Caco-2 (cell line): ENCODE measurements around the gene COP1. TPM values are rescaled to one million over a fixed set of nuclear protein-coding genes. Genes with fewer than 3 reads are reported as not detected.
A peak's percentile ranks its signal among the peaks of the same experiment; 100 is the strongest.

Experiments
- BruUV-seq: library from RNA; stranded (reverse); fragments of 400-500 nt; replicated peaks from 2 replicates; lab custom pipeline; 2021; lab: Mats Ljungman, UMichigan
- CTCF ChIA-PET: fragments of 300-600 bp; sonication (Branson Sonifier 250); formaldehyde crosslinking; loops from one replicate; lab custom pipeline; 2022; ENCODE audit warnings: antibody characterized with exemption; lab: Charles Lee
- POLR2A ChIA-PET: fragments of 300-600 bp; sonication (Branson Sonifier 250); formaldehyde crosslinking; loops from one replicate; lab custom pipeline; 2022; ENCODE audit warnings: antibody characterized with exemption; lab: Charles Lee
- DNase-seq, 2 experiments: peaks; one replicate each; pipeline versions ENCODE4 v3.0.0 to v3.0.0-alpha.2; 2020 to 2022
- H3K27me3 ChIP-seq: replicated peaks from 2 replicates; pipeline ENCODE4 v1.6.0; 2011; ENCODE audit warnings: low read length; ENCODE audit not compliant: control insufficient read depth, insufficient read depth
- H3K36me3 ChIP-seq: 2 replicates; pipeline ENCODE4 v1.5.1; 2011; ENCODE audit warnings: low read length; ENCODE audit not compliant: control insufficient read depth, insufficient read depth
- H3K4me1 ChIP-seq: fragments of 250-450 bp; sonication (Bioruptor Pico); 2 replicates; pipeline ENCODE4 v1.5.1; 2020; ENCODE audit warnings: mild to moderate bottlenecking
- H3K4me3 ChIP-seq: 2 replicates; pipeline ENCODE4 v1.5.1; 2011; ENCODE audit warnings: low read depth, mild to moderate bottlenecking, control low read depth, low read length
- H3K9me3 ChIP-seq: fragments of 250-450 bp; sonication (Bioruptor Pico); 2 replicates; pipeline ENCODE4 v1.5.1; 2020; ENCODE audit warnings: mild to moderate bottlenecking, moderate library complexity
- H3K27ac Mint-ChIP-seq: one replicate; pipeline ENCODE4 v1.8.0; 2022; ENCODE audit warnings: mixed read lengths; ENCODE audit not compliant: unreplicated experiment
- H3K27me3 Mint-ChIP-seq: one replicate; pipeline ENCODE4 v1.8.0; 2022; ENCODE audit warnings: mixed read lengths; ENCODE audit not compliant: insufficient read depth, unreplicated experiment
- H3K36me3 Mint-ChIP-seq: one replicate; pipeline ENCODE4 v1.8.0; 2022; ENCODE audit warnings: mild to moderate bottlenecking, mixed read lengths; ENCODE audit not compliant: insufficient read depth, unreplicated experiment
- H3K4me1 Mint-ChIP-seq: one replicate; pipeline ENCODE4 v1.8.0; 2022; ENCODE audit warnings: low read depth, mixed read lengths; ENCODE audit not compliant: unreplicated experiment
- H3K4me3 Mint-ChIP-seq: one replicate; pipeline ENCODE4 v1.8.0; 2022; ENCODE audit warnings: mild to moderate bottlenecking, moderate library complexity, mixed read lengths; ENCODE audit not compliant: unreplicated experiment
- H3K9me3 Mint-ChIP-seq: one replicate; pipeline ENCODE4 v1.8.0; 2022; ENCODE audit warnings: mixed read lengths; ENCODE audit not compliant: unreplicated experiment
- intact Hi-C: fragments of 100-400 bp; cut with micrococcal nuclease; formaldehyde crosslinking; loops from one replicate; pipeline ENCODE4 v1.10.0; 2022; ENCODE audit not compliant: unreplicated experiment
- total RNA-seq: library from RNA; stranded (reverse); gene quantifications from 2 replicates; pipeline ENCODE4 v1.2.3, GENCODE V29; 2022
- TF ChIP-seq, protein P1 (sequence below), 2 experiments: fragments of 200-600 bp in 1 of 2; IDR thresholded peaks; 1 replicate in 1 of 2; 2 replicates in 1 of 2; pipeline versions ENCODE4 v1.5.1 to v1.8.0; 2011 to 2022; ENCODE audit warnings: antibody characterized with exemption in 1 of 2, control low read depth in 1 of 2, inconsistent platforms in 1 of 2, low read depth in 1 of 2, low read length in 1 of 2, mild to moderate bottlenecking in 1 of 2, moderate library complexity in 1 of 2; ENCODE audit not compliant: insufficient read depth in 1 of 2, severe bottlenecking in 1 of 2, unreplicated experiment in 1 of 2

The COP1 gene
- total RNA-seq, 1 experiment from 2014 or later: 46.9 TPM

DNA sequence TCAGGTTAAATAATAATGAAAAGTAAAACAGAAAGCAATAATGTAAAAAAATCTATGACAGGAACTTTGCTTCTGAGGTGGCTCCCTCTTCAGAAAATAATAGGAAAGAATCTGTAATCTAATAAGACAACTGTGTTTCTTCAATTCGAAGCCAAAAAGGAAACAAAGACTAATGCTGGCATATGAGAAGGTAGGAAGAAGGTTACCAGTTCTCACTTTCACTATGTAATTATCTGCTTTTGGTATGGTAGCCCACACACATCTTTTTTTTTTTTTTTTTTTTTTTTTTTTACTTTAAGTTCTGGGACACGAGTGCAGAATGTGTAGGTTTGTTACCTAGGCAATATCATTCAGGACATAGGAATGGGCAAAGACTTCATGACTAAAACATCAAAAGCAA, 47.1 kb downstream of the COP1 start:
- DNase-seq: no peak
- no peak overlapping the region for H3K27ac Mint-ChIP-seq
- H3K36me3 Mint-ChIP-seq: peaks cover 30% of the 10 kb centered on the region
- H3K9me3 ChIP-seq: peaks cover 14% of the 10 kb centered on the region
- ChIA-PET CTCF (no interaction called here), POLR2A (no interaction called here)
- no peak overlapping the region for H3K4me3 ChIP-seq
- no TSS peak for BruUV-seq
- H3K27me3 Mint-ChIP-seq: no peaks in the 10 kb centered on the region
- H3K9me3 Mint-ChIP-seq: peaks cover 32% of the 10 kb centered on the region
- intact Hi-C loops: no loop called here
- TF ChIP-seq, protein P1, sequence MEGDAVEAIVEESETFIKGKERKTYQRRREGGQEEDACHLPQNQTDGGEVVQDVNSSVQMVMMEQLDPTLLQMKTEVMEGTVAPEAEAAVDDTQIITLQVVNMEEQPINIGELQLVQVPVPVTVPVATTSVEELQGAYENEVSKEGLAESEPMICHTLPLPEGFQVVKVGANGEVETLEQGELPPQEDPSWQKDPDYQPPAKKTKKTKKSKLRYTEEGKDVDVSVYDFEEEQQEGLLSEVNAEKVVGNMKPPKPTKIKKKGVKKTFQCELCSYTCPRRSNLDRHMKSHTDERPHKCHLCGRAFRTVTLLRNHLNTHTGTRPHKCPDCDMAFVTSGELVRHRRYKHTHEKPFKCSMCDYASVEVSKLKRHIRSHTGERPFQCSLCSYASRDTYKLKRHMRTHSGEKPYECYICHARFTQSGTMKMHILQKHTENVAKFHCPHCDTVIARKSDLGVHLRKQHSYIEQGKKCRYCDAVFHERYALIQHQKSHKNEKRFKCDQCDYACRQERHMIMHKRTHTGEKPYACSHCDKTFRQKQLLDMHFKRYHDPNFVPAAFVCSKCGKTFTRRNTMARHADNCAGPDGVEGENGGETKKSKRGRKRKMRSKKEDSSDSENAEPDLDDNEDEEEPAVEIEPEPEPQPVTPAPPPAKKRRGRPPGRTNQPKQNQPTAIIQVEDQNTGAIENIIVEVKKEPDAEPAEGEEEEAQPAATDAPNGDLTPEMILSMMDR (IDR thresholded peaks at IDR 0.05; ENCODE audit: insufficient read depth in 1 of 2, low read depth in 1 of 2, low read length in 1 of 2, severe bottlenecking in 1 of 2, unreplicated experiment in 1 of 2): no peak
- no peaks in the 10 kb centered on the region for H3K4me1 ChIP-seq
- H3K4me1 Mint-ChIP-seq: peaks cover 7% of the 10 kb centered on the region
- no peak overlapping the region for H3K4me3 Mint-ChIP-seq
- no peaks in the 10 kb centered on the region for H3K36me3 ChIP-seq
- H3K27me3 ChIP-seq: no peaks in the 10 kb centered on the region

DNA sequence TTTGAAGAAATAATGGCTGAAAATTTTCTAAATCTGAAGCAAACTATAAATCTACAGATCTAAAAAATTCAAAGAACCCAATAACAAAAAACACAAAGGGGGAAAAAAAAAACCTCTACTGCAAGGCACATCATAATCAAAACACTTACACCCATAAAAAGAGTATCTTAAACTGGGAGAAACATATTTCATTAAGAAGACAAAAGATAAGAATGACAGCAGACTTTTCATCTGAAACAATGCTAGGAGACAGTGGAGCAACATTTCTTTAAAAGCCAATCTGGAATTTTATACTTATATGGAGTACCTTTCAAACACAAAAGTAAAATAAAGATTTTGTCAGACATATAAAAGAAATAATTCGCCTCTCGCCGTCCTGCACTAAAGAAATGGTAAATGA, 49.1 kb downstream of the COP1 start:
- H3K9me3 ChIP-seq: peaks cover 14% of the 10 kb centered on the region
- H3K27me3 ChIP-seq: no peaks in the 10 kb centered on the region
- TF ChIP-seq, protein P1 (IDR thresholded peaks at IDR 0.05; ENCODE audit: insufficient read depth in 1 of 2, low read depth in 1 of 2, low read length in 1 of 2, severe bottlenecking in 1 of 2, unreplicated experiment in 1 of 2): no peak
- CTCF ChIA-PET: no interaction called here
- Mint-ChIP-seq H3K9me3 (peaks cover 32% of the 10 kb centered on the region), H3K36me3 (peaks cover 33% of the 10 kb centered on the region), H3K27me3 (no peaks in the 10 kb centered on the region), H3K4me3 (no peak overlapping the region), H3K4me1 (peaks cover 7% of the 10 kb centered on the region), H3K27ac (no peak overlapping the region)
- intact Hi-C loops: no loop called here
- BruUV-seq: no TSS peak
- no peak for DNase-seq
- peaks cover 3% of the 10 kb centered on the region for H3K4me1 ChIP-seq
- POLR2A ChIA-PET: no interaction called here
- peaks cover under 1% of the 10 kb centered on the region; the same call in 1 of the 2 replicates for H3K36me3 ChIP-seq
- no peak overlapping the region for H3K4me3 ChIP-seq

DNA sequence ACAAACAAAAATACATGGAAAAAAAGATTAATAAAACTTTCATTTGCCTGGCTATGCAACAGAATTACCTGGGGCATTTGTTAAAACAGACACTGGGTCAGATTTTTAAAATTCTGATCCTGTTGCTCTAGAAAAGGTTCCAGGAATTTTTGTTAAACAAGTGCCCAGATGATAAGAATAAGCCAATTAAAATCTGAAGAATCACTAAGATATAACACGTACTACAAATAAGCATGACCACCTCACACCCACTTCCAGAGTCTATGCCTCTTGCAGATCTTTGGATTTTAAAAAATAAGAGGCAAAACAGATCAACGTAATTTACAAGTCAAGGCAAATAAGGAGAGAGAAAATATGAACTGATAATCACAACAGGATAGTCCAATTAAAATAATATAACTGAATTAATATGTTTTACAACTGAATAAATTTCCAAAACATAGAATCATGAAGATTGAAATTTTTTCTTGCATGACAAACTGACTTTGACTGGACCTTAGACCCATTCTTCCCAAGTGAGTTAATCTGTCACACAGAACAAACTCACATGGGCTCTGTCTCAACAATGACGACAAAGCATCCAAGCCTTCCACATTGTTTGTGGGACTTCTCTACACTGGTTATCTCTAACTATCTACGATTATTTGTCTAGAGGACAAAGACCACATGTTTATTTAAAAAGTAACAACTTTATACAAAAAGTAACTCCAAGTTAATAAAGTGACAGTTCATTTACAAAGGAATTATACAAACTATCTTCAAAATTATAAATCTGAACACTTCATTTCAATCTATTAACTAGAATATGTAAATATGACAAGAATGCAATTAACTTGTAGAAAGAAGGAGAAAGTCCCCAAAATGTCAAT, 56.9 kb downstream of the COP1 start:
- Histone ChIP-seq H3K36me3 (peaks cover 2% of the 10 kb centered on the region; the same call in 1 of the 2 replicates), H3K4me3 (no peak overlapping the region; the same call in 1 of the 2 replicates), H3K27me3 (no peaks in the 10 kb centered on the region), H3K9me3 (no peaks in the 10 kb centered on the region; the same call in 1 of the 2 replicates), H3K4me1 (peaks cover 39% of the 10 kb centered on the region)
- ChIA-PET POLR2A (no interaction called here), CTCF (no interaction called here)
- intact Hi-C loops: loop anchor here (1.0 to 2.0 kb wide), 2 partner anchors 28 to 57 kb away; partner anchors contain the start of gene COP1
- Mint-ChIP-seq H3K9me3 (no peaks in the 10 kb centered on the region), H3K27me3 (no peaks in the 10 kb centered on the region), H3K4me1 (peaks cover 8% of the 10 kb centered on the region), H3K27ac (peak overlapping the region; percentile 43), H3K4me3 (peak overlapping the region; percentile 71), H3K36me3 (peaks cover 4% of the 10 kb centered on the region)
- TF ChIP-seq, protein P1 (IDR thresholded peaks at IDR 0.05; ENCODE audit: insufficient read depth in 1 of 2, low read depth in 1 of 2, low read length in 1 of 2, severe bottlenecking in 1 of 2, unreplicated experiment in 1 of 2): no peak
- BruUV-seq: TSS peak; percentile 37
- peak; percentile 72 to 75 for DNase-seq
